KMS-11 (cell line): Measurements from ENCODE around the gene PTPRN2.

ENCODE experiments used
- H2AFZ ChIP-seq: fragments of 200-600 bp; sonication (generic); 2 replicates; pipeline ENCODE4 v1.6.1; 2016; ENCODE audit warnings: antibody characterized with exemption, mixed run types, low read depth
- H3K27ac ChIP-seq: fragments of 200-600 bp; sonication (generic); 2 replicates; pipeline ENCODE4 v1.6.1; 2016; ENCODE audit warnings: mild to moderate bottlenecking, mixed run types
- H3K27me3 ChIP-seq: fragments of 200-600 bp; sonication (generic); 2 replicates; pipeline ENCODE4 v1.6.1; 2017; ENCODE audit warnings: mild to moderate bottlenecking, low read depth, mixed run types, moderate library complexity; ENCODE audit not compliant: insufficient read depth
- H3K36me3 ChIP-seq: fragments of 200-600 bp; sonication (generic); 2 replicates; pipeline ENCODE4 v1.6.1; 2017; ENCODE audit warnings: mild to moderate bottlenecking, mixed run types; ENCODE audit not compliant: insufficient read depth
- H3K4me1 ChIP-seq: fragments of 200-600 bp; sonication (generic); 2 replicates; pipeline ENCODE4 v1.6.1; 2016; ENCODE audit warnings: mild to moderate bottlenecking, low read depth, mixed run types; ENCODE audit not compliant: poor library complexity, severe bottlenecking
- H3K4me2 ChIP-seq: fragments of 200-600 bp; sonication (generic); 2 replicates; pipeline ENCODE4 v1.7.0; 2016; ENCODE audit warnings: mild to moderate bottlenecking, mixed run types
- H3K4me3 ChIP-seq: fragments of 200-600 bp; sonication (generic); IDR thresholded peaks from 2 replicates; pipeline ENCODE4 v1.6.1; 2017; ENCODE audit warnings: low read depth, low read length, mixed read lengths; ENCODE audit not compliant: insufficient read depth
- H3K79me2 ChIP-seq: fragments of 200-600 bp; sonication (generic); 2 replicates; pipeline ENCODE4 v1.6.1; 2016; ENCODE audit warnings: low read depth, mixed run types; ENCODE audit not compliant: insufficient read depth
- H3K9ac ChIP-seq: fragments of 200-600 bp; sonication (generic); 2 replicates; pipeline ENCODE4 v1.6.1; 2016; ENCODE audit warnings: mild to moderate bottlenecking, mixed run types
- H4K20me1 ChIP-seq: fragments of 200-600 bp; sonication (generic); 2 replicates; pipeline ENCODE4 v1.6.1; 2016; ENCODE audit warnings: mild to moderate bottlenecking, mixed run types; ENCODE audit not compliant: insufficient read depth
- CTCF ChIP-seq: fragments of 200-600 bp; sonication (generic); conservative IDR thresholded peaks from 2 replicates; pipeline ENCODE4 v1.6.1; 2017; ENCODE audit warnings: low read depth, mild to moderate bottlenecking, antibody characterized with exemption, low read length, moderate library complexity, mixed read lengths

The PTPRN2 gene

GRCh38 chr7:158004123-158004490, 583.5 kb downstream of the PTPRN2 start:
- H3K4me2 ChIP-seq: no peak overlapping the region
- H3K27ac ChIP-seq: no peak overlapping the region
- no peaks in the 10 kb centered on the region for H3K36me3 ChIP-seq
- no peaks in the 10 kb centered on the region for H3K4me1 ChIP-seq
- H3K27me3 ChIP-seq: peaks cover 10% of the 10 kb centered on the region; the same call in 1 of the 2 replicates
- H3K9ac ChIP-seq: no peak overlapping the region
- H4K20me1 ChIP-seq: no peaks in the 10 kb centered on the region
- H3K79me2 ChIP-seq: no peaks in the 10 kb centered on the region
- no peak overlapping the region for H3K4me3 ChIP-seq
- no peak for TF ChIP-seq CTCF
- no peak overlapping the region for H2AFZ ChIP-seq

- H3K36me3 ChIP-seq: no peaks in the 10 kb centered on the region
- H2AFZ ChIP-seq: no peak overlapping the region
- no peak overlapping the region for H3K4me2 ChIP-seq
- peaks cover 10% of the 10 kb centered on the region; the same call in 1 of the 2 replicates for H3K27me3 ChIP-seq
- H3K4me3 ChIP-seq: no peak overlapping the region
- TF ChIP-seq CTCF: no peak
- H3K4me1 ChIP-seq: no peaks in the 10 kb centered on the region
- H3K9ac ChIP-seq: no peak overlapping the region
- H3K79me2 ChIP-seq: no peaks in the 10 kb centered on the region
- no peaks in the 10 kb centered on the region for H4K20me1 ChIP-seq
- H3K27ac ChIP-seq: no peak overlapping the region
Observed at GRCh38 chr7:158003441-158004122, 584.0 kb downstream of the PTPRN2 start.

- Histone ChIP-seq H3K4me1 (no peaks in the 10 kb centered on the region), H3K9ac (no peak overlapping the region), H3K4me2 (no peak overlapping the region), H3K4me3 (no peak overlapping the region), H3K79me2 (no peaks in the 10 kb centered on the region), H3K27me3 (peaks cover 13% of the 10 kb centered on the region; the same call in 1 of the 2 replicates), H3K36me3 (no peaks in the 10 kb centered on the region), H4K20me1 (no peaks in the 10 kb centered on the region), H2AFZ (no peak overlapping the region), H3K27ac (no peak overlapping the region)
- TF ChIP-seq CTCF: no peak
Observed at GRCh38 chr7:158002486-158003080, 585.0 kb downstream of the PTPRN2 start.

- Histone ChIP-seq H3K79me2 (no peaks in the 10 kb centered on the region), H4K20me1 (no peaks in the 10 kb centered on the region), H3K4me2 (no peak overlapping the region), H3K9ac (no peak overlapping the region), H3K27ac (no peak overlapping the region), H2AFZ (no peak overlapping the region), H3K27me3 (peaks cover 13% of the 10 kb centered on the region; the same call in 1 of the 2 replicates), H3K4me3 (no peak overlapping the region), H3K36me3 (no peaks in the 10 kb centered on the region), H3K4me1 (no peaks in the 10 kb centered on the region)
- TF ChIP-seq CTCF: no peak
Observed at GRCh38 chr7:158001621-158002320, 585.9 kb downstream of the PTPRN2 start.
